ENCODE results near the gene OPCML.

GRCh38 chr11:133127741-133128140, 404.6 kb downstream of the OPCML start:
- no peak for TF ChIP-seq CTCF (conservative IDR thresholded peaks at IDR 0.05; ENCODE audit: low read depth in 2 of 2)
- no peak for TF ChIP-seq EZH2phosphoT487 (IDR thresholded peaks at IDR 0.05; ENCODE audit: unreplicated experiment)
- no peak for TF ChIP-seq JUNB (IDR thresholded peaks at IDR 0.05; ENCODE audit: unreplicated experiment)
- TF ChIP-seq POLR2AphosphoS5 (IDR thresholded peaks at IDR 0.05; ENCODE audit: low read depth): no peak
- no peak for TF ChIP-seq ZNF114 (CRISPR knock-in tag; IDR thresholded peaks at IDR 0.05)
- TF ChIP-seq CREB1 (CRISPR knock-in tag; IDR thresholded peaks at IDR 0.05; ENCODE audit: low read depth): no peak

Measured in GM23338 (cell line).